Activated T-cell treated with anti-CD3 and anti-CD28 coated beads for 1 hour (primary cell): ENCODE results near the gene SSC5D.
"Not testable (repeated sequence)": the region's sequence is repeated elsewhere in the genome, so short reads cannot be mapped to it uniquely, and the experiment has no call there.

Source experiments
- DNase-seq: peaks from one replicate; pipeline ENCODE4 v3.0.0-alpha.2; 2020; ENCODE audit warnings: low read depth

Gene SSC5D

GRCh38 chr19:55503502-55504251 is 15.4 kb downstream of the SSC5D start:
- peak; percentile 97 for DNase-seq

DNA sequence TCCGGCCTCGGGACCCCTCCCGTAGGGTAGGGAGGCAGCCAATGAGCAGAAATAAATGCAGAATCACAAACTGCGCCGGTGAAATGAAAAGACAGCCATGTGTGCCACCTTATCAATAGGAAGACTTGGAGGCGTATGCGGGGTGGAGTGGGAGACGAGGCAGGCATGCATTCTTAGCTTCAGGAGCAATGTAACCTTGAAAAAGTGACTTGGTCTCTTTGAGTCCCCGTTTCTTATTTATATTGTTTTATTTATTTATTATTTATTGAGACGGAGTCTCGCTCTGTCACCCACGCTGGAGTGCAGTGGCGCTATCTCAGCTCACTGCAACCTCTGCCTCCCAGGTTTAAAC is 16.0 kb downstream of the SSC5D start:
- no peak for DNase-seq

GRCh38 chr19:55504981-55505380 is 16.7 kb downstream of the SSC5D start:
- no peak for DNase-seq

GRCh38 chr19:55508120-55508519 is 19.9 kb downstream of the SSC5D start:
- DNase-seq: no peak

DNA sequence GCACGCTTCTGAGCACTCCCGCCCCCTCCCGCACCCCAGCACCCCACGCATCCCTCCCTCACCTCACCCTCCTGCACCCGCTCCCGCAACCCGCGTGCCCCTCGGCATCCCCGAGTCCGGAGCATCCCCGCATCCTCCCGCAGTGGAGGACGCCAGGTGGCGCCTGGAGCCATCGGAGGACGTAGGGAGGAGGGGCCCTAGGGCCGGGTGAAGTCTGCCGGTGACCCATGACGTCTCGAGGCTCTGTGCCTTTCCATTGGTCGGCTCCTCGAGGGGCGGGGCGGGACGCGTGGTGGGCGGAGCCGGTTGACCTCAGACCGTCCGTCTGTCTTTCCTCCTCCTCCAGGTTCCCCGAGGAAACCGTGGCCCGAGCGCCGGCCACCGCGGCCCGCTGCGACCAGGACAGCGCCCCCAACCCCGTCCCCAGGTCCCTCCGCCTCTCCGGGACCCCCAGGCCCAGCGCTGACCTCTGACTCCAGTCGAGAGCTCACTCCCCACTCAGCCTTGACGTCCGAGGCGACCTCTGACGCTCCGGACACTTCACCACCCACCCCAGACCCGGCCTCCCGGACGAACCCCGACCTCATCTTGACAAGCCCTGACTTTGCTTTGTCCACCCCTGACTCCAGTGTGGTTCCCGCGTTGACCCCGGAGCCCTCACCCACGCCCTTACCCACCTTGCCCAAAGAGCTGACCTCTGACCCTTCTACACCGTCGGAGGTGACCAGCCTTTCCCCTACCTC is 28.8 kb downstream of the SSC5D start:
- peak; percentile 87 for DNase-seq

GRCh38 chr19:55519451-55520311 is 31.4 kb downstream of the SSC5D start:
- DNase-seq: no peak

- DNase-seq: no peak
These were observed 32.6 kb downstream of the SSC5D start for GRCh38 chr19:55520691-55521292.

DNA sequence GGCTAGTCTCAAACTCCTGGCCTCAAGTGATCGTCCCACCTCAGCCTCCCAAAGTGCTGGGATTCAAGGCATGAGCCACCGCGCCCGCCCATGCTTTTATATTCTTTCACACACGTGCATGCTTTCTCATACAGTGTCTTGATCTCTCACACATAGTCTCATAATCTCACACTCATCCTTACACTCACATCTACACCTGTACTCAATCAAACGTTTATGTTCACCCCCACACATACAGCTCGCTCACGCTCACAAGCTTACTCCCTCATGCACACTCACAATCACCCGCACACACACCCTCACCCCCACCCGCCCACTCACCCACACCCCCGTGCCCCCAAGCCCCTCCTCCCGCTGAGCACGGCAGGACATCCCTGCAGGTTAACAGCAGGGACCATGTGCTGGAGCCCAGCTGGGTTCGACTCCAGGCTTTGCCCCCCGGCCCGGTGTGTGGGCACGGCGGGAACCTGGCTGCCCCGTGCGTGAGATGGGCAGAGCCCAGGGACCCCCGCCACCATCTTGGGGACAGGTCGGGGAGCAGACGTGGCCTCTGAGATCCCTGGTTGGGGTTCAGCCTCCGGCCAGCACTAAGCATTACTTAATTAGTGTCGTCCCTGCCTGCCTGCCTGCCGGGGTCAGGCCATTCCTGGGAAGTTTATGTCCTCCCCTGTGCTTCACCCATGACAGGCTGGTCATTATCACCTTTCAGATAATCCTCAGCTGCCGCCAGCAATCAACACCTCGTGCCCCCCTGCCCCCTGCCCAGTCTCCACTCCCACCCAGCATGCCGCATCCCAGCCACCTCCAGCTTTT is 37.3 kb downstream of the SSC5D start:
- DNase-seq: no peak

GRCh38 chr19:55526216-55527196 is 38.3 kb downstream of the SSC5D start:
- no peak for DNase-seq

GRCh38 chr19:55527197-55528029 is 39.2 kb downstream of the SSC5D start:
- no peak for DNase-seq

DNA sequence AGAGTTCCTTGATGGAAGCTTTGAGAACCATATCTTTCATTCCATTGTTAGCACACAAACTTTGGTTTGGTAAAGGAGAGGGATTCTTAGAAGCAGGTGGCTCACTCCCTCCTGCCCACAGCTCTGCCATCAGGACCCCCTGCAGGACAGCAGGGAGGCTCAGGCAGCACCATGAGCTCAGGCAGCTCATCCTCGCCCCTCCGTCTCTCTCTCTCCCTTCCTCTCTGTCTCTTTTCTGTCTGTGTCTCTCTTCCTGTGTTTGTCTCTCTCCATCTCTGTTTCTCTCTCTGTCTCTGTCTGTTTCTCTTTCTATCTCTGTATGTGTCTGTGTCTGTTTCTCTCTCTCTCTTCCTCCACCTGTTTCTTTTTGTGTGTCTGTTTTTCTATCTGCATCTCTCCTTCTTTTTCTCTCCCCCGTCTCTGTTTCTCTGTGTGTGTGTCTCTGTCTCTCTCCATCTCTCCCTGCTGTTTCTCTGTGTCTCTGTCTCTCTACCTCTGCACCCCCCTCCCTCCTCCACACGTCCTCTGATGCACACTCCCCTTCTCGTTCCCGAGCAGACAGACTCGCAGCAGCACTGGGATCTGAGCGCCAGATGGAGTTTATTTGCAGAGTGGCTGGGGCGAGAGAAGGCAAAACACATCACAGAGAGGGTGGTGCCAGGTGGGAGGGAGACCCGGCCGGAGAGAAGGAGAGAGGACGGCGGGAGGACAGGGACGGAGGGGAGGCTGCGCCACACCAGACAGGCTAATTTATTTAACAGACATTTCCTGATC is 40.0 kb downstream of the SSC5D start:
- no peak for DNase-seq

DNA sequence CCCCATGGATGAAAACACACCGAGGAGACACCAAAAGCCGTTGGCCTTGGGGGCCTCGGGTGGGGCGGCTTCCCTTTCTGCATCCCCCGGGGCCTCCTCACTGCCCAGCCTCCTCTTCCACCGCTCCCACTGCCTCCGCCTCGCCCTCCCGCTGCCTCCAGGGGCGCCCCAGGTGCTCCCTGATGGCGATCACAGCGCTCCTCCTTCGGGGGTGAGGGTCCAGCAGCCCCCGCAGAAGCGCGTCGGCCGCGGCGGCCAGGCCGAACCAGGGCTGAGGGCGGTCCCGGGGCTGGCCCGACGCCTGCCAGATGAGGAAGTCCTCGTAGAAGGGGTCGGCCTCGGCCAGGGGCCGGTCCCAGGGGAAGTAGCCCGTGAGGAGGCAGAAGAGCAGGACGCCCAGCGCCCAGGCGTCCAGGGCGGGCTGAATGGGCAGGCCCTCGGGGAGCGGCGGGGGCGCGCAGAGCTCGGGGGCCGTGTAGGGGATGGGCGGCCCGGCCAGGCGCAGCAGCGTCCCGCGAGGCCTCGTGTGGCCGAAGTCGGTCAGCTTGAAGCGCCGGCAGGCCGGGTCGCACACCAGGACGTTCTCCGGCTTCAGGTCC is 41.5 kb downstream of the SSC5D start:
- no peak for DNase-seq

DNA sequence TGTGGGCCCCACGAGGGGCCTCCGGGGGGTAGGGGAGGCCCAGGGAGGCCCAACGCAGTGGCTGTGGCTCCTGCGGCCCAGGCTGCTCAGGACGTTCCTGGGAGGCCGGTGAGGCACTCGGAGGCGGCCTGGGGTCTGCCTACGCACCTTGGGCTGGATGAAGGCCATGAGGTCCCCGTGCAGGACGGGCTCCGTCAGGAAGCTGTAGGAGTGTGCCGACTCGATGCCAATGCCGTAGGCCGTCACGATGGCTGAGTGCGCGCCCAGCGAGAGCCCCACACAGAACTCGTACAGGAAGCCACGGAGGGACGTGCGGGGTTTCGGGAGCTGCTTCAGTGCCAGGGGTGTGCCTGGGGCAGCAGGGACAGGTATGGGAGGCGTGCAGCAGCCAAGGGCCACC is 42.8 kb downstream of the SSC5D start:
- DNase-seq: no peak

DNA sequence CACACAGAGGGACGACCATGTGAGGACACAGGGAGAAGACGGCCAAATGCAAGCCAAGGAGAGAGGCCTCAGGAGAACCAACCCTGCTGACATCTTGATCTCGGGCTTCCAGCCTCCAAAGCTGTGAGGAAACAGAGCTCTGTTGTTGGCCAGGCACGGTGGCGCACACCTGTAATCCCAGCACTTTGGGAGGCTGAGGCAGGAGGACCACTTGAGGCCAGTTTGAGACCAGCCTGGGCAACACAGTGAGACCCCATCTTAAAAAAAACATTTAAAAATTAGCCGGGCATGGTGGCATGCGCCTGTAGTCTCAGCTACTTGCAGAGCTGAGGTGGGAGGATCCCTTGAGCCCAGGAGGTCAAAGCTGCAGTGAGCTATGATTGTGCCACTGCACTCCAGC is 46.0 kb downstream of the SSC5D start:
- DNase-seq: not testable (repeated sequence)

DNA sequence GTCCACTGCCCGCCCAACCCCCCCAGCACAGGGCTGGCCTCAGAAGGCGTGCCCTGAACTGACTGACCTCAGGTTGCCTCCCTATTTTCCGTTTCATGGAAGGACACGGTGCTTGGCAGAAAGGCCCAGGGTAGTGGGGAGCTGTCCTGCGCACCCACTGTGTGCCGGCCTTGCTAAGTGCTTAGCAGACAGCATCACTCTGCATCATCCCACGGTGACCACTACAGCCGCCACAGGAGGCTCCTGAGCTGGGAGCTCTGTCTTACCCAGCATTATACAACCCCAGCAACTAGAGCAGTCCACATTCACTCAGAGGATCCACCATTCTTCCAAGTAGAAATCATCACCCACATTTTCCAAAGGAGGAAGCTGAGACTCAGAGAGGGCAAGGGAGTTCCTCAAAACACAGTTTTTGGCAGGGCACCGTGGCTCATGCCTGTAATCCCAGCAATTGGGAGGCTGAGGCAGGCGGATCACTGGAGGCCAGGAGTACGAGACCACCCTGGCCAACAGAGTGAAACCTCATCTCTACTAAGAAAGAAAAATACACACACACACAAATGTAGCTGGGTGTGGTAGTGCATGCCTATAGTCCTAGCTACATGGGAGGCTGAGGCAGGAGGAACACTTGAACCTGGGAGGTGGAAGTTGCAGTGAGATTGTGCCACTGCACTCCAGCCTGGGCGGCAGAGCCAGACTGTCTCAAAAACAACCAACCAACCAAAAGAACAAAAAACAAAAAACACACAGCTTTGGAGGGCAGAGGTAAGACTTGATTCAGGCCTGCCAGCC is 47.1 kb downstream of the SSC5D start:
- no peak for DNase-seq

DNA sequence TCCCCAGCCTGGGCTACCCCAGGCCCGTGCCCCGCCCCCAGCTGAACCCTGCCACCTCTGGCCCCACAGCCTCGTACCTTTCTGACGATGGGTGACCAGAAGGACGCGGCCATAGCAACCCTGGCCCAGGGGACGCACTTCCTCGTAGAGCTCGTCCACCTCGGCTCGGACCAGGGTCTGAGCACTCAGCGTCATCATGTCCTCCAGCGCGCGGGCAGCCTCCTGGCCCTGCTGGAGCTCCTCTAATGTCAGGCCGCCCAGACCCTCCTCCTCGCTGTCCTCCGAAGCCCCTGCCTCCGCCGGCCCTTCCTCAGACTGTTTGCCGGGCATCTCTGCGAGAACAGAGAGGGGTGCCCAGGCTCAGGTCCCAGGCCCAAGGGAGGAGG is 47.7 kb downstream of the SSC5D start:
- DNase-seq: no peak

DNA sequence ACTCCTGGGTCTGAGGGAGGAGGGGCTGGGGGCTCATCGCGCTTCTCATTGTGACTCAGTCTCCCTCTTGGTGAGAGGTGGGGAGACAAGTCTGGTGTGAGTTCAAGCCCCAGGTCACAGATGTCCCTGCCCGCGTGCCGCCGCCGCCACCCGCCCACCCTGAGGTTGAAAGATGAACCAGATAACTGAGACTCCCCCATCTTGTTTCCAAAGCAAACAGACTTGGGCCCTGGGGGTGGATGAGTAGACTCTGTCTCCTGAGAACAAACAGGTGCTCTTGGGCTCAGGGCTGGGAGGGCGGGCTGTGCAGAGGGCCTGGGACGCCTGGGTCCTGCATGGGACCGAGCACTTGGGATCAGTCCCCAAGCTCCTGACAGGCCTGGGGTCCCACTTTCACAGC is 48.1 kb downstream of the SSC5D start:
- no peak for DNase-seq
